HUDEP-2 (cell line): ENCODE results near the gene HTN1.
"Not testable (repeated sequence)": the region's sequence is repeated elsewhere in the genome, so short reads cannot be mapped to it uniquely, and the experiment has no call there.

Source experiments
- DNase-seq, 76 experiments: peaks; one replicate each; lab custom pipeline; 2025; ENCODE audit not compliant: unreplicated experiment in 76 of 76; lab: John Stamatoyannopoulos, UW

The HTN1 gene

DNA sequence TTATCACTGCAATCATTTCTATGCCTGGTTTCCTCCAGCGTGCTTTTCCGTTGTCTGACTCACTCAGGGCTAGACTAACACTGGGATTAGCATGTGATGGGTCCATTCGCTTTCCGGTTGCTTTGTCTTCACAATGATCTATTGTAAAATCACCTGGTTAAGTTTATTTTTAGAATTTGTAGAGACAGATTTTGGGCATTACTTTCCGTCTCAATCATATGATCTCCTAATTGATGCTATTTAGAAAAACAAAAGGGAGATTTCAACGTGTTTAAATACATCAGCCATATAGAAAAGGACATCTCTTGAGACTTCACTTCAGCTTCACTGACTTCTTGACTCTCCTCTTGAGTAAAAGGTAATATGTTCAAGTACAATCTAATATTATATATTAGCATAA is at the start of gene HTN1:
HTN1 (plus strand) TSS at position 301 of the 400 bp plus-strand sequence. CDS start 2,639 bp downstream, outside the sequence.
- DNase-seq = not testable (repeated sequence)

DNA sequence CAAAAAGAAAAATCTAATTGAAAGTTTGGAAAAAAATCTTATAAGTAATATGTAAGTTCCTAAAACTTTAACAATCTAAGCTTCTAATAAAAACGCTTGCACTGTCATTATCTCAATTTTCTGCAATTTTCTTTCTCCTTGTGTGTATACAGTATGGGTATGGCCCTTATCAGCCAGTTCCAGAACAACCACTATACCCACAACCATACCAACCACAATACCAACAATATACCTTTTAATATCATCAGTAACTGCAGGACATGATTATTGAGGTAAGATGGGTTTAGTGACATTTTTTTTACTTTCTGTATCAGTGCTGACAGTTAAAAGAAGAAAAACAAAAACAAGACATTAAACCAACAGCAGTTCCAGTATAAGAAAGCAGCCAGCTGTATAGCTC is 49.5 kb upstream of the HTN1 start:
- DNase-seq = peak in 29 of 76 experiments; percentile 1 to 75 (median 32)

DNA sequence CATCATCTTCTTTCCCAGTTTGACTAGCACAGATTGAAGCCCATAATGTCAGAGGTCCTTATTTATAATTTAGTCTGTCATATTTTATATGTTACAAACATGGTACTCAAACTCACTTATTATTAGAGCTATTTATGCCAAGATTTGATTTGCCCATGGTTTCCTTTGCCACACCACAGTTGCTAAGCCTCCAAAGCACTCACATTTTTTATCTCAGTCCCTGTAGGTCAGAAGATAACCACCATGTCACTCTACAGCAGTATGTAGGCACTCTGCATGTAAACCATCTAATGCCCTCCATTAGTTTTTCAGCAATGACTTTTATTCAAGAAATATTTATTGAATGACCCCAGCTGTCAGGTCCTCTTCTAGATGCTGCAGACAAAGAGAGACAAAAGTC is 47.7 kb upstream of the HTN1 start:
- peak in 3 of 76 experiments; percentile 7 to 11 (median 10) for DNase-seq

DNA sequence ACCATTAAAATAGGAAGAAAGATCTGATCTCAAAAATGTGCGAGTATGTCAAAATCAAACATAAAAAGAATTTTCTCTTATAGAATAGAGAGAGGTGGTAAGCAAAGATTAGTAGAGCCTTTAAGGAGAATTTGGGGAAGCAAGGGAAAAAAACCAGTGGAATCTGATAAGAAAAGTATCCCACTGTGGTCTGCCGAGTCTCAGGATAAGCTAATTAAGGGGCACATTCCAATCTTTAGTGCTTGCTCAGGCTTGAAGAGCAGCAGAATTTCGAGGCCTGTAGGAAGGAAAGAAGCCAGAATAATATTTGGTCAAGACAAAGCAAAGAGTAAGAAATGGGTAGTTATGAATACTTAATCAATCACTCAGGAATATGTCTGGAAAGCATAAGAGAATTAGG is 41.5 kb upstream of the HTN1 start:
- DNase-seq = no peak

DNA sequence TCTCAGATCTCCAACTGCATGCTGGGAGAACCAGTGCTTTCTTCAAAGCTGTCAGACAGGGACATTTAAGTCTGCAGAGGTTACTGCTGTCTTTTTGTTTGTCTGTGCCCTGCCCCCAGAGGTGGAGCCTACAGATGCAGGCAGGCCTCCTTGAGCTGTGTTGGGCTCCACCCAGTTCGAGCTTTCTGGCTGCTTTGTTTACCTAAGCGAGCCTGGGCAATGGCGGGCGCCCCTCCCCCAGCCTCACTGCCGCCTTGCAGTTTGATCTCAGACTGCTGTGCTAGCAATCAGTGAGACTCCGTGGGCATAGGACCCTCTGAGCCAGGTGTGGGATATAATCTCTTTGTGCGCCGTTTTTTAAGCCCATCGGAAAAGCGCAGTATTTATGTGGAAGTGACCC is 31.2 kb upstream of the HTN1 start:
- DNase-seq = not testable (repeated sequence)

DNA sequence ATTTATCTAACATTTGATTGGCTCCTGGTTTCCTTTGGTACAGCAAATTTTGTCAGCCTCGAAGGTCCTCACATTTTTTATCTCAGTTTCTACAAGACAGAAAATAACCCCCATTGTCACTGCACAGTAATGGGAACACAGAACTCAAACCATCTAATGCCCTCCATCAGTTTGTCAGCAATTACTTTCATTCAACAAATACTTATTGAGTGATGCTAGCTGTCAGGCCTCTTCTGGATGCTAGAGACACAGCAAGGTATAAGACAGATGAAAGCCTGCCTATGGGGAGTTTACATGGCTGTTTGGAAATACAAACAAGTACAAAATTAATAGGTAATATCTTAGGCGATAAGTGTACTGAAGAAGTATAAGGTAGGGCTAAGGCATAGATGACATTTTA is 27.0 kb upstream of the HTN1 start:
- DNase-seq = no peak

DNA sequence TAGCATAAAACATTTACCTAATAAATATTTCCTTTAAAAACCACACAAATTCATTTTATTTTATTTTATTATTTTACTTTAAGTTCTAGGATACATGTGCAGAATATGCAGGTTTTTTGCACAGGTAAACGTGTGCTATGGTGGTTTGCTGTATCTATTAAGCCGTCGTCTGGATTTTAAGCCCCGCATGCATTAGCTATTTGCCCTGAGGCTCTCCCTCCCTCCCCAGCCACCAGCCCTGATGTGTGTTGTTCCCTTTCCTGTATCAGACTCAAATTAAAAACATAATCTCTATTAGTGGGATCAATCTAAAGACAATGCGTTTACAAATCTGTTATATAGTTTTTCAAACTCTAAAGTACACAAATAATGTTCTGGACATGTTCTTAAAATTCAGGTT is 23.2 kb upstream of the HTN1 start:
- DNase-seq = no peak

DNA sequence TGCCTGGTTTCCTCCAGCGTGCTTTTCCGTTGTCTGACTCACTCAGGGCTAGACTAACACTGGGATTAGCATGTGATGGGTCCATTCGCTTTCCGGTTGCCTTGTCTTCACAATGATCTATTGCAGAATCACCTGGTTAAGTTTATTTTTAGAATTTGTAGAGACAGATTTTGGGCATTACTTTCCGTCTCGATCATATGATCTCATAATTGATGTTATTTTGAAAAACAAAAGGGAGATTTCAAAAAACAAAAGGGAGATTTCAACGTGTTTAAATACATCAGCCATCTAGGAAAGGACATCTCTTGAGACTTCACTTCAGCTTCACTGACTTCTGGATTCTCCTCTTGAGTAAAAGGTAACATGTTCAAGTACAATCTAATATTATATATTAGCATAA is 22.1 kb upstream of the HTN1 start, which contains the start of gene HTN3:
HTN3 (plus strand) TSS at position 301 of the 400 bp plus-strand sequence. CDS start 2,282 bp downstream, outside the sequence.
- DNase-seq = not testable (repeated sequence)

DNA sequence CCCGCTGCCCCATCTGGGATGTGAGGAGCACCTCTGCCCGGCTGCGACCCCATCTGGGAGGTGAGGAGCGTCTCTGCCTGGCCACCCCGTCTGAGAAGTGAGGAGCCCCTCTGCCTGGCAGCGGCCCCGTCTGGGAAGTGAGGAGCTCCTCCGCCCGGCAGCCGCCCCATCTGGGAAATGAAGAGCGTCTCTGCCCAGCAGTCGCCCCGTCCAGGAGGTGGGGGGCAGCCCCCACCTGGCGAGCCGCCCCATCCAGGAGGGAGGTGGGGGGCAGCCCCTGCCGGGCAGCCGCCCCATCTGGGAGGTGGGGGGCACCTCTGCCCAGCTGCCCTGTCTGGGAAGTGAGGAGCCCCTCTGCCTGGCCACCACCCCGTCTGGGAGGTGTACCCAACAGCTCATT is 12.7 kb upstream of the HTN1 start:
- not testable (repeated sequence) for DNase-seq

DNA sequence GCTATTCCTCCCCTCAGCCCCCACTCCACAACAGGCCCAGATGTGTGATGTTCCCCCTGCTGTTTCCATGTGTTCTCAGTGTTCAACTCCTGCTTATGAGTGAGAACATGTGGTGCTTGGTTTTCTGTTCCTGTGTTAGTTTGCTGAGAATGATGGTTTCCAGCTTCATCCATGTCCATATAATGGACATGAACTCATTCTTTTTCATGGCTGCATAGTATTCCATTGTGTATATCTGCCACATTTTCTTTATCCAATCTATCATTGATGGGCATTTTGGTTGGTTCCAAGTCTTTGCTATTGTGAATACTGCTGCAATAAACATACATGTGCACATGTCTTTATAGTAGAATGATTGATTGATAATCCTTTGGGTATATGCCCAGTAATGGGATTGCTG is 10.3 kb upstream of the HTN1 start:
- DNase-seq = not testable (repeated sequence)

DNA sequence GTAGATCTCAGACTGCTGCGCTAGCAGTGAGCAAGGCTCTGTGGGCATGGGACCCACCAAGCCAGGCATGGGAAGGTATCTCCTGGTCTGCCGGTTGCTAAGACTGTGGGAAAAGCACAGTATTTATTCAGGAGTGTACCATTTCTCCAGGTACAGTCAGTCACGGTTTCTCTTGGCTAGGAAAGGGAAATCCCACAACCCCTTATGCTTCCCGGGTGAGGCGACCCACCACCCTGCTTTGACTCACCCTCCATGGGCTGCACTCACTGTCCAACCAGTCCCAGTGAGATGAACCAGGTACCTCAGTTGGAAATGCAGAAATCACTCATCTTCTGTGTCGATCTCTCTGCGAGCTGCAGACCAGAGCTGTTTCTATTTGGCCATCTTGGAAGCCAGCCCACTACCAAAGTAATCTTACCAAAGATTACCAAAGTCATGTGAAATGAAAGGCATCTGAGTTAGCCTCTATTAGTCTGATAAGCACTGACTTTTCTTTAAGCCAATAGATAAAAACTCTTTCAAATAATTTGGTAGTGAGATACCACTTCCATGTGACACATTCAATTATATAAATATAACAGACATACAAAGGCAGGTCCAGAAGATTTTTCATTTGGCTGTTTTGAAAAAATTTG is 8.5 kb upstream of the HTN1 start:
- DNase-seq = no peak

DNA sequence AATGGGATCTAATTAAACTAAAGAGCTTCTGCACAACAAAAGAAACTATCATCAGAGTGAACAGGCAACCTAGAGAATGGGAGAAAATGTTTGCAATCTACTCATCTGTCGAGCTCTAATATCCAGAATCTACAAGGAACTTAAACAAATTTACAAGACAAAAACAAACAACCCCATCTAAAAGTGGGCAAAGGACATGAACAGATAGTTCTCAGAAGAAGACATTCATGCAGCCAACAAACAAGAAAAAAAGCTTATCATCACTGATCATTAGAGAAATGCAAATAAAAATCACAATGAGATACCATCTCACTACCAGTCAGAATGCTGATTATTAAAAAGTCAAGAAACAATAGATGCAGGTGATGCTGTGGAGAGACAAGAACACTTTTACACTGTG is 6.3 kb downstream of the HTN1 start:
- DNase-seq = not testable (repeated sequence)

DNA sequence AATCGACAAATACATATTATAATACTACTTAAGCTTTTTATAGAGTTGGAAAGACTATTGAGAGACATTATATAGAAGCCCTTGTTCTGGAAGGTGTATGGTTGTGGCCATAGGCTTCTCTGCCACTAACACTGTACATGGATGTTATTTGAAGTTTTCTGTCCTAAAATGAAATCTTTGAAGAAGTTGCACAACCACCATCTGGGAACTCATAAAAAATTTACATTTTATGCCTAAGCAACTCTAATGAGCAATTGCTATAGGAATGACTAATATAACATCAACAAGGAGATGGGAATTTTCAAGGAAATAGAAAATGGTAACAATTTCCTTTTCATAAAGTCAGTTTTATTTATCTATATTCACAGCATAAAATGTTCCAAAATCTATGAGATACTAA is 7.4 kb downstream of the HTN1 start:
- no peak for DNase-seq

DNA sequence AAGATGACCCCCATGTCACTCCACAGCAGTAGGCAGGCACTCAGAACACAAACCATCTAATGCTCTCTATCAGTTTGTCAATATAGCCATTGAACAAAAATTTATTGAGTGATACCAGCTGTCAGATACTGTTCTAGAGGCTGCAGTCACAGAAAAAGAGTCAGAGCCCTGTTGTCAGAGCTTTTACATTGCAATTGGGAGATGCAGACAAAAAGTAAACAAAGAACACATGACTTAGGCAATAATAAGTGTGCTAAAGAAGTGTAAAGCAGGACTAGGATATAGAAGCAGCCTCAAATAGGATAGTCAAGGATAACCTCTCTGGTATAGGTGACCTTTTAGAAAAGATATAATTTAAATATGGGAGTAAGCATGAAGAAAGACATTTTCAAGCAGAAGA is 8.9 kb downstream of the HTN1 start:
- no peak for DNase-seq

DNA sequence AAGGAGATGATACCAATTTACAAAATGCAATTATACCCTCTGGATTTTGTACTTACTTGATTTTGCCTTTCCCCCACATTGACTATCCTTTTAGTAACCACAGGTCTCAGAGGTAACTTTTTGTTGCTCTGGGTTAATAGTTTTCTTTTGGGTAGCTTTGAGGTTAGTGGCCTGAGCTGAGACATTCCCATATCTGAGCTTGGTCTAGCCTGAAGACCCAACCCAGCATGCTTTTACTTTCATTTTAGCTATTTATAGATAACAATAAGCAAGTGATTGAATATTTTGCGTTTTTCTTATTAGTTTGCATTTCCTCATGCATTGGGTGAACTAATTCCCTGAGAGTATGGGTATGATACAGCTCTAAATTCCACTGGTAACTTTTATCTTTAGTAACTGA is 11.8 kb downstream of the HTN1 start:
- DNase-seq = no peak

DNA sequence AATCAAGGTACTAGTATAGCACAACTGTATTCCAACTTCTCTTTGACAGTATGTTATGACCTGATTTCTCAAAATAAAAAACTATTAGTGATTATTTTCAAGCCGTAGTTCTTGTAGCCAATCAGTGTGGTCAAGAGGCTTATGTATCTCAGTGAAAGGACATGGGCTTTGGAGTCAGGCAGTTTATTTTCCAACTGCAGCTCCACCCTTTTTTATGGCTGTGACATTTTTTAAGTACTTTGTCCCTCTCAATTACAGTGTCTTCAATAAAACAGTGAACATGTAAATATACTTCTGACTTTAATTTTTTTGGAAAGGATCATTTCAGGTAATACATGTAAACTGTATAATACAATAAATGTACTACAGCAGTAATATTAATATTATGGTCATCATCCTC is 30.0 kb downstream of the HTN1 start:
- no peak for DNase-seq

DNA sequence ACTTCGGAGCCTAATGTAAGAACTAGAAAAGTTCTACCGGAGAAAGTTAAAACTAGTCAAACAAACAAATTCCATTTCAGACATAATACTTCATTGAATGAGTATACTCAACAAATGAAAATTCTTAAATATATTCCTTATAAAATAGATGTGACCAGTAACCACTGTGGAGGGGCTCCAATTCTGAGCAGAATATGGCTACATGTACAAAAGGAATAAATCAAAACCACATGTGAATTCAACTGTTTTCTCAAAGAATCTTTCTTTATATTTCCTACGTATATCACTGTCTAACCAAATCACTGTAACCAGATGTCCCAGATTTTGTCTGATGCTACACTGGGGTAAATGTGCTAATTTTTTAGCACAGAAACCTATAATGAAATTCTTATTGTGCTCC is 49.0 kb downstream of the HTN1 start:
- no peak for DNase-seq
